ENCODE data around the gene PCDHGB4.
A peak's percentile ranks its signal among the peaks of the same experiment; 100 is the strongest.

The PCDHGB4 gene

DNA sequence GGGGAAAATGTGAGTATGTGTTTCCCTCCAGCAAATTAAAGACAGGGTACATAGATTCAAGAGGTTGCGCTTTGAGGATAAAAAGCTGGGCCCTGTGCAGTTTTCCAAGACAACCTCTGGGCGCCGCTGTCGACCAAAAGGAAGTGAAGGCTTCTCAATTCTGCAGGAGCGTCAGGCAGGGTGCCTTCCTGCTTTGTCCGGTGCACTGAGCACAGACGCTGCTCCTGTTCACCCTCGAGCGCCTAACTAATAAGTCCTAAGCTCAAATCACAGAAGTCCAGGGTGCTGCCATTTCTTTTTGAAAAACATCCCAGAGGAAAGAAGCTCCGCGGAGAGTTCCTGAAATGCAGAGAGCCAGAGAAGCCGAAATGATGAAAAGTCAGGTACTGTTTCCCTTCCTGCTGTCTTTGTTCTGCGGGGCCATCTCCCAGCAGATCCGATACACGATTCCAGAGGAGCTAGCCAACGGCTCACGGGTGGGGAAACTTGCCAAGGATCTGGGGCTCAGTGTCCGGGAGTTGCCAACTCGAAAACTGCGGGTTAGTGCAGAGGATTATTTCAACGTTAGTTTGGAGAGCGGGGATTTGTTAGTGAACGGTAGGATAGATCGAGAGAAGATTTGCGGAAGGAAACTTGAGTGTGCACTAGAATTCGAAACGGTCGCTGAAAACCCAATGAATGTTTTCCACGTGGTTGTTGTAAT, 37.4 kb upstream of the PCDHGB4 start, which contains the start of gene PCDHGB1:
Gene PCDHGB1, plus strand, starts transcription at position 183 of the 703 bp plus-strand sequence. Its CDS starts 162 bp downstream, at position 345.
- TF ChIP-seq, protein P1, sequence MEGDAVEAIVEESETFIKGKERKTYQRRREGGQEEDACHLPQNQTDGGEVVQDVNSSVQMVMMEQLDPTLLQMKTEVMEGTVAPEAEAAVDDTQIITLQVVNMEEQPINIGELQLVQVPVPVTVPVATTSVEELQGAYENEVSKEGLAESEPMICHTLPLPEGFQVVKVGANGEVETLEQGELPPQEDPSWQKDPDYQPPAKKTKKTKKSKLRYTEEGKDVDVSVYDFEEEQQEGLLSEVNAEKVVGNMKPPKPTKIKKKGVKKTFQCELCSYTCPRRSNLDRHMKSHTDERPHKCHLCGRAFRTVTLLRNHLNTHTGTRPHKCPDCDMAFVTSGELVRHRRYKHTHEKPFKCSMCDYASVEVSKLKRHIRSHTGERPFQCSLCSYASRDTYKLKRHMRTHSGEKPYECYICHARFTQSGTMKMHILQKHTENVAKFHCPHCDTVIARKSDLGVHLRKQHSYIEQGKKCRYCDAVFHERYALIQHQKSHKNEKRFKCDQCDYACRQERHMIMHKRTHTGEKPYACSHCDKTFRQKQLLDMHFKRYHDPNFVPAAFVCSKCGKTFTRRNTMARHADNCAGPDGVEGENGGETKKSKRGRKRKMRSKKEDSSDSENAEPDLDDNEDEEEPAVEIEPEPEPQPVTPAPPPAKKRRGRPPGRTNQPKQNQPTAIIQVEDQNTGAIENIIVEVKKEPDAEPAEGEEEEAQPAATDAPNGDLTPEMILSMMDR (IDR thresholded peaks at IDR 0.05; ENCODE audit: low read depth, low read length), result peak; percentile 94
- H3K4me3 ChIP-seq (ENCODE audit: low read depth, low read length), result peak within 1 kb of the TSS; percentile 72

DNA sequence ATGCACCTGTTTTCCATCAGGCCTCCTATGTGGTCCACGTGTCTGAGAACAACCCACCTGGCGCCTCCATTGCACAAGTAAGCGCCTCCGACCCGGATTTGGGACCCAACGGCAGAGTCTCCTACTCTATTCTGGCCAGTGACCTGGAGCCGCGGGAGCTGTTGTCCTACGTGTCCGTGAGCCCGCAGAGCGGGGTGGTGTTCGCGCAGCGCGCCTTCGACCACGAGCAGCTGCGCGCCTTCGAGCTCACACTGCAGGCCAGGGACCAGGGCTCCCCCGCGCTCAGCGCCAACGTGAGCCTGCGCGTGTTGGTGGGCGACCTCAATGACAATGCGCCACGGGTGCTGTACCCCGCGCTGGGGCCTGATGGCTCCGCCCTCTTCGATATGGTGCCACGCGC, 35.9 kb upstream of the PCDHGB4 start:
- TF ChIP-seq, protein P1 (IDR thresholded peaks at IDR 0.05; ENCODE audit: low read depth, low read length), result no peak
- no peak overlapping the region for H3K4me3 ChIP-seq (ENCODE audit: low read depth, low read length)

DNA sequence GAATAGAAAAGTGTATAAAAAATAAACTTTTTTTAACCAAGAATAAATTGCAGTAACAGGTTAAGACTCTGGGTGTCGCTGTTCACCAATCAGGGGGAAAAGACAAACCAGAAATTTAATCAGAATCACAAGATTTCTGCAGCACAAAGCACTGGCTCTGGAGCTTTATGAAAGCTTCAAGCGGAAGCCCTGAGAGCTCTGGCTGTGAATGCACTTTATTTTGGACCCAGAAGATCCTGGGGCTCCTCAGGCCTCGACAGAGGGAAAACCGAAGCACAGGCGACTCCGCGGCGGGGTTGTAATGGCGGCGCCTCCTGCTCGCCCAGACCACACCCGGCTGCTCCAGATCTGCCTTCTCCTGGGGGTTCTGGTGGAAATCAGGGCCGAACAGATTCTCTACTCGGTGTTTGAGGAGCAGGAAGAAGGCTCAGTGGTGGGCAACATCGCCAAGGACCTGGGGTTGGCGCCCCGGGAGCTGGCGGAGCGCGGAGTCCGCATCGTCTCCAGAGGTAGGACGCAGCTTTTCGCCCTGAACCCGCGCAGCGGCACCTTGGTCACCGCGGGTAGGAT, 32.5 kb upstream of the PCDHGB4 start, which contains the start of gene PCDHGA4:
Gene PCDHGA4, plus strand, starts transcription at position 122 of the 570 bp plus-strand sequence. Its CDS starts 87 bp downstream, at position 209.
- H3K4me3 ChIP-seq (ENCODE audit: low read depth, low read length), result no peak within 1 kb of the TSS; the same call in 1 of the 2 replicates
- TF ChIP-seq, protein P1 (IDR thresholded peaks at IDR 0.05; ENCODE audit: low read depth, low read length), result peak; percentile 29; the same call in 1 of the 2 replicates

DNA sequence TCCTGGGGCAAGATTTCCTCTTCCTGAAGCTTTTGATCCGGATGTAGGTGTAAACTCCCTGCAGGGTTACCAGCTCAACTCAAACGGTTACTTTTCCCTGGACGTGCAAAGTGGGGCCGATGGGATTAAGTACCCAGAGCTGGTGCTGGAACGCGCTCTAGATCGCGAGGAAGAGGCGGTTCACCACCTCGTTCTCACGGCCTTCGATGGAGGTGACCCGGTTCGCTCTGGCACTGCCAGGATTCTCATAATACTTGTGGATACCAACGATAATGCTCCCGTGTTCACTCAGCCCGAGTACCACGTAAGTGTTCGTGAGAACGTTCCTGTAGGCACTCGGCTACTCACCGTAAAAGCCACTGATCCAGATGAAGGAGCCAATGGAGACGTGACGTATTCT, 31.9 kb upstream of the PCDHGB4 start:
- no peak overlapping the region for H3K4me3 ChIP-seq (ENCODE audit: low read depth, low read length)
- TF ChIP-seq, protein P1 (IDR thresholded peaks at IDR 0.05; ENCODE audit: low read depth, low read length), result no peak

DNA sequence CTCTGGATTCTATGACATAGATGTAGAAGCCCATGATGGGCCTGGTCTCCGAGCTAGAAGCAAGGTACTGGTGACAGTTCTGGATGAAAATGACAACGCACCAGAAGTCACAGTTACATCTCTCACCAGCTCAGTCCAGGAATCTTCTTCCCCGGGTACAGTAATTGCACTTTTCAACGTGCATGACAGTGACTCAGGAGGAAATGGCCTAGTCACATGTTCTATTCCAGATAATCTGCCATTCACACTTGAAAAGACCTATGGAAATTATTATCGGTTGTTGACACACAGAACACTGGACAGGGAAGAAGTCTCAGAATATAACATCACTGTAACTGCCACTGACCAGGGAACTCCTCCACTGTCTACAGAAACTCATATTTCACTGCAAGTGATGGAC, 31.4 kb upstream of the PCDHGB4 start:
- TF ChIP-seq, protein P1 (IDR thresholded peaks at IDR 0.05; ENCODE audit: low read depth, low read length), result no peak
- no peak overlapping the region for H3K4me3 ChIP-seq (ENCODE audit: low read depth, low read length)

DNA sequence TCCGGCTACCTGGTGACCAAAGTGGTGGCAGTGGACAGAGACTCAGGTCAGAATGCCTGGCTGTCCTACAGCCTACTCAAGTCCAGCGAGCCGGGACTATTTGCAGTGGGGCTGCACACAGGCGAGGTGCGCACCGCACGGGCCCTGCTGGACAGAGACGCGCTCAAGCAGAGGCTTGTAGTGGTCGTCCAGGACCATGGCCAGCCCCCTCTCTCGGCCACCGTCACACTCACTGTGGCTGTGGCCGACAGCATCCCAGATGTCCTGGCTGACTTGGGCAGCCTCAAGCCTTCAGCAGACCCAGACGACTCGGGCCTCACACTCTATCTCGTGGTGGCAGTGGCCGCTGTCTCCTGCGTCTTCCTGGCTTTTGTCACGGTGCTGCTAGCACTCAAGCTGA, 30.5 kb upstream of the PCDHGB4 start:
- H3K4me3 ChIP-seq (ENCODE audit: low read depth, low read length), result no peak overlapping the region
- TF ChIP-seq, protein P1 (IDR thresholded peaks at IDR 0.05; ENCODE audit: low read depth, low read length), result no peak

DNA sequence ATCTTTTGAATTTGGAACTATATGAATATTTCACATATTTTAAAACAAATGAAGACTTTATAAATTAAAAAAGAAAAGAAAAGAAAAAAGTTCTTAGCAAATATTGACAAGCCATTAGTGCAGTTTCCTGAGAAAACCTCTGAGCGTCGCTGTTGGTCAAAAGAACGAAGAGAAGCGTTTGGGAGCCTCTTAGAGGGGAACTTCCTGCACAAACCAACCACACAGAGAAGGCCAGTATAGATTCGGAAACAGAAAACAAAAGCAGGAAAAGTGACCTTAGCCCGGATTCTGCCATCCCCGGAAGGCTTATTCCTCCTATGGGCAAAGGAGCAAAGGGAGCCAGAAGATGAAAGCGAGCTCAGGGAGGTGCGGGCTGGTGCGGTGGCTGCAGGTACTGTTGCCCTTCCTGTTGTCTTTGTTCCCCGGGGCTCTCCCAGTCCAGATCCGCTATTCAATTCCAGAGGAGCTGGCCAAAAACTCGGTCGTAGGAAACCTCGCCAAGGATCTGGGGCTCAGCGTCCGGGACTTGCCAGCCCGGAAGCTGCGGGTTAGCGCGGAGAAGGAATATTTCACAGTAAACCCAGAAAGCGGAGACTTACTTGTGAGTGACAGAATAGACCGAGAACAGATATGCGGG, 27.6 kb upstream of the PCDHGB4 start, which contains the start of gene PCDHGB2:
Gene PCDHGB2, plus strand, starts transcription at position 205 of the 637 bp plus-strand sequence. Its CDS starts 142 bp downstream, at position 347.
- TF ChIP-seq, protein P1 (IDR thresholded peaks at IDR 0.05; ENCODE audit: low read depth, low read length), result peak; percentile 33; the same call in 1 of the 2 replicates
- no peak within 1 kb of the TSS for H3K4me3 ChIP-seq (ENCODE audit: low read depth, low read length)

Measured in WI38 (cell line).